Measurements from ENCODE around the gene AGO3.

AGO3 gene

GRCh38 chr1:35930593-35931445 is at the start of gene AGO3:
AGO3 (plus strand) TSS chr1:35931105; CDS start chr1:35931427, 322 bp downstream.
- H3K4me3 ChIP-seq (ENCODE audit: low read depth, low read length): peak within 1 kb of the TSS; percentile 81
- no peak for TF ChIP-seq CTCF (IDR thresholded peaks at IDR 0.05; ENCODE audit: insufficient read depth, low read length, missing control alignments)
- POLR2A ChIA-PET: interaction anchor here (0.6 to 1.0 kb wide), 2 partner anchors 48 to 103 kb away, joined by 4 read pairs; partner anchors contain the start of gene AGO1
- CTCF ChIA-PET: interaction anchor here (0.9 to 1.1 kb wide), 2 partner anchors 48 to 156 kb away, joined by 3 read pairs; partner anchors contain the start of gene AGO1
- no peak for DNase-seq (ENCODE audit: low read depth, low spot score)

GRCh38 chr1:35881850-35882273 is 49.0 kb upstream of the AGO3 start:
- no peak overlapping the region for H3K4me3 ChIP-seq (ENCODE audit: low read depth, low read length)
- DNase-seq (ENCODE audit: low read depth, low spot score): no peak
- no peak for TF ChIP-seq CTCF (IDR thresholded peaks at IDR 0.05; ENCODE audit: insufficient read depth, low read length, missing control alignments)
- POLR2A ChIA-PET: no interaction called here
- CTCF ChIA-PET: interaction anchor here (0.8 to 4.1 kb wide), 17 partner anchors 10 to 202 kb away, joined by 3 to 69 read pairs (median 4); partner anchors contain the start of gene TEKT2

- POLR2A ChIA-PET: interaction anchor here (1.2 kb wide), 1 partner anchor 48 kb away, joined by 4 read pairs; the partner anchor contains the start of gene AGO3
- DNase-seq (ENCODE audit: low read depth, low spot score): no peak
- CTCF ChIA-PET: interaction anchor here (0.8 to 4.1 kb wide), 26 partner anchors 7 to 202 kb away, joined by 3 to 69 read pairs (median 4); partner anchors contain the start of genes AGO3 and TEKT2
- H3K4me3 ChIP-seq (ENCODE audit: low read depth, low read length): peak overlapping the region; percentile 92
- no peak for TF ChIP-seq CTCF (IDR thresholded peaks at IDR 0.05; ENCODE audit: insufficient read depth, low read length, missing control alignments)
Measured at GRCh38 chr1:35882586-35882944, 48.3 kb upstream of the AGO3 start.

- peak within 1 kb of the TSS; percentile 92 for H3K4me3 ChIP-seq (ENCODE audit: low read depth, low read length)
- peak; percentile 100 for TF ChIP-seq CTCF (IDR thresholded peaks at IDR 0.05; ENCODE audit: insufficient read depth, low read length, missing control alignments)
- CTCF ChIA-PET: interaction anchor here (0.6 to 4.1 kb wide), 32 partner anchors 8 to 201 kb away, joined by 3 to 69 read pairs (median 4); partner anchors contain the start of genes AGO3 and TEKT2
- POLR2A ChIA-PET: interaction anchor here (1.2 kb wide), 1 partner anchor 48 kb away, joined by 4 read pairs; the partner anchor contains the start of gene AGO3
- DNase-seq (ENCODE audit: low read depth, low spot score): peak; percentile 21
Measured at GRCh38 chr1:35882945-35883634, 47.8 kb upstream of the AGO3 start, which contains the start of gene AGO1. AGO1 (plus strand) TSS chr1:35883209; CDS start chr1:35883422, 213 bp downstream.

- TF ChIP-seq CTCF (IDR thresholded peaks at IDR 0.05; ENCODE audit: insufficient read depth, low read length, missing control alignments): no peak
- no peak for DNase-seq (ENCODE audit: low read depth, low spot score)
- ChIA-PET POLR2A (interaction anchor here (1.2 kb wide), 1 partner anchor 47 kb away, joined by 4 read pairs; the partner anchor contains the start of gene AGO3), CTCF (interaction anchor here (0.6 to 4.1 kb wide), 28 partner anchors 9 to 112 kb away, joined by 3 to 69 read pairs (median 4); partner anchors contain the start of gene AGO3)
- peak overlapping the region; percentile 92 for H3K4me3 ChIP-seq (ENCODE audit: low read depth, low read length)
Measured at GRCh38 chr1:35883635-35884101, 47.2 kb upstream of the AGO3 start.
